Measurements from ENCODE around the gene SLC6A9.

Gene SLC6A9

DNA sequence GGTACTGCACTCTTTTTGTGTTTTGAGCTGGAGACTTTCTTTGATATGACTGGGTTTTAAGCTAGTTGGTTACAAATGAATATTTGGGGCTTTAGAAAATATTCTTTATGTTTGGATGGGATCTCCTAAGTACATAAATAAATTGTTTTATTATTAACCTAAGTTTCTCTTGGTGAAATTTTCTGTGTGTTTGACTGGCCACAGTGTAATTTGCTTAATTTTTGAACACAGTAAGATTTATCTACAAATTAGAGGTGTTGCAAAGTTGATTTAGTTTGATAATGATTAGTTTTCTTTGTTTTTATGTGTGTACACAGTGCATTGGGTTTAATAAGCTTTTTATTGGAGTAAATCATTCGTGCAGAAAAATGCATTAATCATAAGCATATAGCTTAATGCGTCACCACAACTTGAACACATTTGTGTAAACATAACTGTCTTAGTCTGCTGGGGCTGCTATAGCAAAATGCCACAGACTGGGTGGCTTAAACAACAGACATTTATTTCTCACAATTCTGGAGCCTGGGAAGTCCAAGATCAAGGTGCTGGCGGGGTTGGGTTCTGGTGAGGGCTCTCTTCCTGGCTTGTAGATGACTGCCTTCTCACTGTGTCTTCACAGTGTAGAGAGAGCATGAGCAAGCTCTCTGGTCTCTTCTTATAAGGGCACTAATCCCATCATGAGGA lies 17.4 kb upstream of the SLC6A9 start:
- no peak overlapping the region for H3K4me2 ChIP-seq (ENCODE audit: low read depth, low read length, poor library complexity, severe bottlenecking)
- H3F3A ChIP-seq (ENCODE audit: insufficient read depth): no peaks in the 10 kb centered on the region
- no peak overlapping the region for H3K27ac ChIP-seq (ENCODE audit: low read depth, low read length)
- H2AFZ ChIP-seq (ENCODE audit: low read depth, low read length, severe bottlenecking): no peak overlapping the region
- no peaks in the 10 kb centered on the region for H3K79me2 ChIP-seq (ENCODE audit: insufficient read depth, low read length)
- no peaks in the 10 kb centered on the region for H3K9me2 ChIP-seq (replicated peaks; ENCODE audit: insufficient read depth, low read length)
- no peaks in the 10 kb centered on the region for H3K9me3 ChIP-seq (ENCODE audit: insufficient read depth, low read length)
- TF ChIP-seq EZH2phosphoT487 (conservative IDR thresholded peaks at IDR 0.05; ENCODE audit: low read length) (no peak), CTCF (IDR thresholded peaks at IDR 0.05; ENCODE audit: insufficient read depth, low read length, poor library complexity, severe bottlenecking) (no peak)
- H3K9ac ChIP-seq (ENCODE audit: low read length): no peak overlapping the region
- H3K4me3 ChIP-seq (ENCODE audit: insufficient read depth, low read length, poor library complexity, severe bottlenecking): no peak overlapping the region
- H4K20me1 ChIP-seq (ENCODE audit: low read depth, low read length): no peaks in the 10 kb centered on the region
- H3K27me3 ChIP-seq (ENCODE audit: low read length): no peaks in the 10 kb centered on the region
- H3K36me3 ChIP-seq (ENCODE audit: low read length): no peaks in the 10 kb centered on the region

- Histone ChIP-seq H3K4me2 (ENCODE audit: low read depth, low read length, poor library complexity, severe bottlenecking) (no peak overlapping the region), H3K9me3 (ENCODE audit: insufficient read depth, low read length) (no peaks in the 10 kb centered on the region), H4K20me1 (ENCODE audit: low read depth, low read length) (no peaks in the 10 kb centered on the region), H2AFZ (ENCODE audit: low read depth, low read length, severe bottlenecking) (no peak overlapping the region), H3K27me3 (ENCODE audit: low read length) (no peaks in the 10 kb centered on the region), H3K9ac (ENCODE audit: low read length) (no peak overlapping the region), H3K79me2 (ENCODE audit: insufficient read depth, low read length) (no peaks in the 10 kb centered on the region), H3F3A (ENCODE audit: insufficient read depth) (no peaks in the 10 kb centered on the region), H3K9me2 (replicated peaks; ENCODE audit: insufficient read depth, low read length) (no peaks in the 10 kb centered on the region), H3K36me3 (ENCODE audit: low read length) (no peaks in the 10 kb centered on the region), H3K4me3 (ENCODE audit: insufficient read depth, low read length, poor library complexity, severe bottlenecking) (no peak overlapping the region), H3K27ac (ENCODE audit: low read depth, low read length) (no peak overlapping the region)
- TF ChIP-seq CTCF (IDR thresholded peaks at IDR 0.05; ENCODE audit: insufficient read depth, low read length, poor library complexity, severe bottlenecking): no peak
- no peak for TF ChIP-seq EZH2phosphoT487 (conservative IDR thresholded peaks at IDR 0.05; ENCODE audit: low read length)
These were observed 15.9 kb upstream of the SLC6A9 start for GRCh38 chr1:44047131-44047530.

DNA sequence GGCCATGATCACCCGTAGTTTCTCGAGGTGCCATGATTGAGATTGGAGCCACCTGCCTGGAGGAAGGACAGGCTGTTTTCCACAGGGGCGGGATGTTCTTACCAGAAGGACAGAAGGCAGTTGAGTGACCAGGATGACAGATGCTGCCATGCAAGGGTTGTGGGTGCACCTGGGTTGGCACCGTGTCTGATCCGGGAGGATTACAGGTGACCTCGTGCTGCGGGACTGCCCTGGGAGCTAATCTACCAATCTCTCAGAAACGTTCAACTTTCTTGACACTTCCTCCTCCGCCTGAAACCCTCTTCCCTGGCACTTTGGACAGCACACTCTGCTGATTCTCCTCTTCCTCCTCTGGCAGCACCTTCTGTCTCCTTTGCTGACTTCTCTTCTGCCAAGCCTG lies 13.8 kb upstream of the SLC6A9 start:
- no peaks in the 10 kb centered on the region for H3K36me3 ChIP-seq (ENCODE audit: low read length)
- H3K9ac ChIP-seq (ENCODE audit: low read length): no peak overlapping the region
- no peak for TF ChIP-seq EZH2phosphoT487 (conservative IDR thresholded peaks at IDR 0.05; ENCODE audit: low read length)
- no peak for TF ChIP-seq CTCF (IDR thresholded peaks at IDR 0.05; ENCODE audit: insufficient read depth, low read length, poor library complexity, severe bottlenecking)
- no peak overlapping the region for H2AFZ ChIP-seq (ENCODE audit: low read depth, low read length, severe bottlenecking)
- no peaks in the 10 kb centered on the region for H3K9me3 ChIP-seq (ENCODE audit: insufficient read depth, low read length)
- H3K79me2 ChIP-seq (ENCODE audit: insufficient read depth, low read length): no peaks in the 10 kb centered on the region
- no peak overlapping the region for H3K4me2 ChIP-seq (ENCODE audit: low read depth, low read length, poor library complexity, severe bottlenecking)
- no peaks in the 10 kb centered on the region for H3K9me2 ChIP-seq (replicated peaks; ENCODE audit: insufficient read depth, low read length)
- no peaks in the 10 kb centered on the region for H3F3A ChIP-seq (ENCODE audit: insufficient read depth)
- no peaks in the 10 kb centered on the region for H3K27me3 ChIP-seq (ENCODE audit: low read length)
- no peak overlapping the region for H3K4me3 ChIP-seq (ENCODE audit: insufficient read depth, low read length, poor library complexity, severe bottlenecking)
- H3K27ac ChIP-seq (ENCODE audit: low read depth, low read length): no peak overlapping the region
- no peaks in the 10 kb centered on the region for H4K20me1 ChIP-seq (ENCODE audit: low read depth, low read length)

Data from SU-DHL-6 (cell line).